ENCODE results near the gene DSCAML1.
"Not testable (repeated sequence)": the region's sequence is repeated elsewhere in the genome, so short reads cannot be mapped to it uniquely, and the experiment has no call there.

DSCAML1 gene

DNA sequence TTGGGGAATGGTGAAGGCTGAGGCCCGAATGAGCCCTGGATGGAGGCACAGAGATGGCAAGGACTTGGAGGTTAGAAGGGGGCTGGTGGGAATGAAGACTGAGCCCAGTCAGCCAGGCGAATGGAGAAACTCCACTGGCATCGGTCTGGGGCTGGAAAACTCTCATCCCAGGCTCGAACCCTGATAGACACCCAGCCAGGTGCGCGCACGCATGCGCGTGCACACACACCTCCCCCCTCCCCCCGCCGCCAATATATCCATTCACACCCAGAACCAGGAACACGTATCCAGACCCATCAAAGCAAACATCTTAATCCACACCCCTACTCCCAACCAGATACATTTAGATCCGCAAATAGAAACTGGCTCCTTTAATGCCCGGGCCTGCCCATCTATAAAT, 330.1 kb downstream of the DSCAML1 start:
- no peak for DNase-seq (ENCODE audit: low spot score)

DNA sequence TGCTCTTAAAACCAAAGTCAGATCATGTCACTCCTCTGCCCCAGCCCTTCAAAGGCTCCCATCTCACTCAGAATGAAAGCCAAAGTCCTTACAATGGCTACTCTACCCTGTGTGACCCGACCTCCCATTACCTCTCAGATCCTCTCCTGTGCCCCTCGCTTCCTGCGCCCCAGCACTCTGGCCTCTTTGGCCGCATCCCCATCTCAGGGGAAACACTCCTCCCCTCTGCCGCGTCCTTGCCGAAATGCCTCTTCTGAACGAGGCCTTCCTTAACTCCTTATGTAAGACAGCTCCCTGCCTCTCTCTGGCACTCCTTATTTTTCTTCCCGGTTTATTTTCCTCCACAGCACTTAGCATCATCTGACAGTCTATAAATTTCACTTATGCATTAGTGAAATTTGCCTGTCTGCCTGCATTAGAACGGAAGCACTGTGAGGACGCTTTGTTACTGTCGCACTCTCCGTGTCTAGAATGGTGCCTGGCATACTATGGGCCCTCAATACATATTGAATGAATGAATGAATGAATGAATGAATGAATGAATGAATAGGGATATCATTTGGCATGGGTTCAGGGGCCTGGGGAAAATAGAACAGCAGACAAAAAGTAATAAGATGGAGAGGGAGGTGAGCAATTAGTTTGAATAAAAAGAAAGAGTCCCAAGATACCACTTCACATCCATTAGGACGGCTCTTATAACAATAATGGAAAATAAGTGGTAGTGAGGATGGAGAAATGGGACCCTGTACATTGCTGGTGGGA, 331.6 kb downstream of the DSCAML1 start:
- no peak for DNase-seq (ENCODE audit: low spot score)

- DNase-seq (ENCODE audit: low spot score) = no peak
Measured at GRCh38 chr11:117464778-117465177, 332.2 kb downstream of the DSCAML1 start.

DNA sequence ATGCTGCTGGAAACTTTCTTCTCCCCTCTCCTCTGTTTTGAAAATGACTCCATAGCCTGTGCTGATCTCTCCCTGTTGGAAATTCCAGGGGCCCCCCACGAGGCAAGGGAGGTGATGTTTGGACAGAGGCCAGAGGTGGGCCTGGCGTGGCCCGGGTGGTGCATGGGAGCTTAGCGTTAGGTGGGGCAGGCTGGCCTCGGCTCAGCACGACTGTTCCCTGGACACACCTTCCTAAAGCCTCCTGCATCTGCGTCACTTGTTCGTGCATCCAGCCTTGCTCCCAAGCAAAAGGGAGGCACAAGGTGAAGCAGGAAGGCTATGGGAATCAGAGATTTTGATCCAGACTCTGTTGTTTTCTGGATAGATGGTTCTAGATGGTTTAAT, 334.2 kb downstream of the DSCAML1 start:
- DNase-seq (ENCODE audit: low spot score) = no peak

GRCh38 chr11:117462183-117462863, 334.7 kb downstream of the DSCAML1 start:
- no peak for DNase-seq (ENCODE audit: low spot score)

DNA sequence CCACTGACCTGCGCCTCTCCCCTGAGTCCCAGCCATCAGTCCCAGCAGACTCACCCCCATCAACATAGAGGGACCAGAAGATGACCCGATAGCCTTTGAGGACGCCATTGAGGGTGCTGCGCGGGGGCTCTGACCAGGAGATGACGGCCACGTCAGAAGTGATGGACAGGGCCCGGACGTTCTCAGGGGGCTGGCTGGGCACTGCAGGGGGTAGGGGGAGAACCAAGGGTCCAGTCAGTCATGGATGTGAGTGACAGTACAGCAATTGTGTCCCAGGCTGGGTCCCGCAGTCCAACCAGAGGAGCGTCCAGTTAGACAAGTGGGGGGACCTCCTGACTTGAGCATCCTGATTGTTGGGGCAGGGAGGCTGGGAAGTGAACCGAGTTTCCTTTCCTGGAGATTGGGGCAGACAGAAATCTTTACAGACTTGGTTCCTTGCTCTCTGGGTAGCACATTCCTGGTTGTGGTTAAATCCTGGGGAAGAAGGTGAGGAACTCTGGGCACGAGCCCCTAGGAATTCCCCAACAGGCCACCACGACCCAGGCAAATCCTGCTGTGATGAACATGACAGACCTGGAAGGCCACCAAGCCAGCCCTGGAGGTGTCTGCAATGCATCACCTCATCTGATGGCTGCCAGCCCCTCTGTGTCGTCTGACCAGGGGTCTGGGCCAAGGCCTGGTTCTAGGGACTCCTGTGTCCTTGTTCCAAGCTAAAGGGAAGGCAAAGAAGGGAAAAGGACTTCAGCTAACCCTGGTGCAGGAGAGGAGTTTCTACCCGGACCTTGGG, 335.4 kb downstream of the DSCAML1 start:
- no peak for DNase-seq (ENCODE audit: low spot score)

DNA sequence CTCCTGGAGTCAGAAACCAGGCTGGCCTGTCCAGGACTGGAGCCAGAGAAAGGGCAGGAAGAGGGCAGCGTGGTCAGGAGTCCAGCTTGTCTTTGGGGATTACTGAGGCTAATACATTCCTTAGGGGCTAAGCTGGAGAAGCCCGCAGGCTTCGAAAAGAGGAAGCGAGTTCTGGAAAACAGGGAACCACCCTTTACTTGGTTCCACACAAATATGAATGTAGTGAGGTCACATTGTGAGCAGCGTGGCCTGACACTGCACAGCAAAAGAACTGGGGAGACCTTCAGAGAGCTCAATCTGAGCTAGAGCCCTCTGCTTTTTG, 337.1 kb downstream of the DSCAML1 start:
- DNase-seq (ENCODE audit: low spot score) = no peak

GRCh38 chr11:117459123-117459978, 337.7 kb downstream of the DSCAML1 start:
- no peak for DNase-seq (ENCODE audit: low spot score)

GRCh38 chr11:117458275-117459122, 338.5 kb downstream of the DSCAML1 start:
- DNase-seq (ENCODE audit: low spot score) = no peak

DNA sequence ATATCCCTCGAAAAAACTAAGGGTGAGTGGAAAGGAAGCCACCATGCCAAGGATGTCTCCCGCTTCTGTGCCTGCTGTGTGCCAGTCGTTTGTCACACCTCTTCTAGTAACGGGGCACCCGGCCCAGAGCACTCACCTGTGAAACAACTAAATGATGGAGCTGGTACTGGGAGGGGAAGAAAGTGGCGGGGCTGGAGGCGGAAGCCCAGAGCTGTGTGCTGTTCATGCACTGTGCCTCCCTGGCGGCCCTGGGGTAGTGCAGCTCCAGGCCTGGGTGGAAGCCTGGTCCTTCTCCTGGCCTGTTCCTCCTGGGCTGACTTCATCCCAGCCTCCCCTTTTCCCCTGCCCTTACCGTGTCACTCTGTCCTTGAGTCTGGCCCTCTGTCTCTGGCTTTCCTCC, 339.2 kb downstream of the DSCAML1 start:
- peak; percentile 77 for DNase-seq (ENCODE audit: low spot score)

GRCh38 chr11:117457031-117457785, 339.8 kb downstream of the DSCAML1 start:
- peak; percentile 89 for DNase-seq (ENCODE audit: low spot score)

DNA sequence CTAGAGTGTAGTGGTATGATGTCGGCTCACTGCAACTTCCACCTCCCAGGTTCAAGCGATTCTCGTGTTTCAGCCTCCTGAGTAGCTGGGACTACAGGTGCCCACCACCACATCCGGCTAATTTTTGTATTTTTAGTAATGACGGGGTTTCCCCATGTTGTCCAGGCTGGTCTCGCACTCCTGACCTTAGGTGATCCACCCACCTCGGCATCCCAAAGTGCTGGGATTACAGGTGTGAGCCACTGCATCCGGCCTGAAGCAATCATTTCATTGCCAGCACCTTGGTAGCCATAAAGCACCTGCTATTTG, 340.3 kb downstream of the DSCAML1 start:
- DNase-seq (ENCODE audit: low spot score) = not testable (repeated sequence)

- no peak for DNase-seq (ENCODE audit: low spot score)
Measured at GRCh38 chr11:117456027-117456720, 340.8 kb downstream of the DSCAML1 start.

GRCh38 chr11:117454564-117454917, 342.5 kb downstream of the DSCAML1 start:
- no peak for DNase-seq (ENCODE audit: low spot score)

GRCh38 chr11:117453886-117454563, 343.0 kb downstream of the DSCAML1 start:
- no peak for DNase-seq (ENCODE audit: low spot score)

GRCh38 chr11:117449111-117449693, 347.8 kb downstream of the DSCAML1 start:
- no peak for DNase-seq (ENCODE audit: low spot score)

- peak; percentile 50 for DNase-seq (ENCODE audit: low spot score)
Measured at GRCh38 chr11:117444711-117445658, 352.0 kb downstream of the DSCAML1 start.

DNA sequence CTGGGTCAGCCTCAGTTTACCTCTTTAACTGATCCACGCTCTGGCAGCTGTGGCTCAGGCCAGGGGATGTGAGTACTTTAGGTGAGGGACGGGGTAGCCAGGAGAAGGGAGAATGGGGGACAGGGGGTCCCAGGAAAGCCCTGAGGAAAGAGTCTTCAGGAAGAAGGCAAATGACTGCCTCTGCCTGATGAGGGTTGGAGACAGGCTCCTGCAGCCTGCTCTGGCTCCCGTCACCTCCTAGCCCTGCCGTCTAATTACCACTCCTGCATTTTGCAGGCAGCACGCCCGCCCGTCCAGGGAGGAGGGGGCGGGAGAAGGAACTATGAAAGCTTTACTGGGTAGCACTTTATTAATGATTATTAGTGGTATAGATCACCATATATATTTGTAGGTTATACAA, 352.8 kb downstream of the DSCAML1 start:
- DNase-seq (ENCODE audit: low spot score) = peak; percentile 63

Data from D341Med (cell line).